H9 (cell line): ENCODE measurements around the gene GCN1. TPM values are rescaled to one million over a fixed set of nuclear protein-coding genes. Genes with fewer than 3 reads are reported as not detected.

Experiments
- DNase-seq: peaks from one replicate; pipeline ENCODE4 v3.0.0-alpha.2; 2017
- H2AFZ ChIP-seq: one replicate; pipeline ENCODE4 v1.6.1; 2013; ENCODE audit warnings: mild to moderate bottlenecking, low read length, control low read depth, moderate library complexity
- H2AK5ac ChIP-seq: 2 replicates; pipeline ENCODE4 v1.6.1; 2013; ENCODE audit warnings: low read length, control low read depth, mixed read lengths; ENCODE audit not compliant: insufficient read length
- H2BK120ac ChIP-seq: one replicate; pipeline ENCODE4 v1.6.1; 2013; ENCODE audit warnings: low read depth, mild to moderate bottlenecking, low read length, control low read depth, inconsistent platforms; ENCODE audit not compliant: poor library complexity, severe bottlenecking
- H2BK12ac ChIP-seq: 2 replicates; pipeline ENCODE4 v1.6.1; 2013; ENCODE audit warnings: low read length, control low read depth, mixed read lengths, low read depth; ENCODE audit not compliant: insufficient read length
- H2BK15ac ChIP-seq: 2 replicates; pipeline ENCODE4 v1.6.1; 2013; ENCODE audit warnings: low read depth, low read length, control low read depth
- H2BK20ac ChIP-seq: one replicate; pipeline ENCODE4 v1.6.1; 2013; ENCODE audit warnings: low read depth, mild to moderate bottlenecking, low read length, control low read depth, inconsistent platforms; ENCODE audit not compliant: poor library complexity, severe bottlenecking
- H2BK5ac ChIP-seq: 2 replicates; pipeline ENCODE4 v1.6.1; 2013; ENCODE audit warnings: low read length, control low read depth, mixed read lengths; ENCODE audit not compliant: insufficient read length
- H3K14ac ChIP-seq: 2 replicates; pipeline ENCODE4 v1.6.1; 2013; ENCODE audit warnings: low read length, control low read depth; ENCODE audit not compliant: insufficient read depth
- H3K18ac ChIP-seq: 2 replicates; pipeline ENCODE4 v1.6.1; 2013; ENCODE audit warnings: low read depth, mild to moderate bottlenecking, mixed read lengths, low read length, control low read depth; ENCODE audit not compliant: insufficient read length
- H3K23ac ChIP-seq: 2 replicates; pipeline ENCODE4 v1.6.1; 2013; ENCODE audit warnings: low read length, control low read depth, mixed read lengths, low read depth; ENCODE audit not compliant: insufficient read length
- H3K23me2 ChIP-seq: 2 replicates; pipeline ENCODE4 v1.6.1; 2013; ENCODE audit warnings: low read depth, mild to moderate bottlenecking, mixed read lengths, low read length, control low read depth; ENCODE audit not compliant: insufficient read length, poor library complexity, severe bottlenecking
- H3K27ac ChIP-seq: 2 replicates; pipeline ENCODE4 v1.5.1; 2013; ENCODE audit warnings: low read length, control low read depth, mixed read lengths, low read depth; ENCODE audit not compliant: insufficient read length
- H3K27me3 ChIP-seq: 2 replicates; pipeline ENCODE4 v1.6.1; 2013; ENCODE audit warnings: low read length, control low read depth, inconsistent platforms; ENCODE audit not compliant: insufficient read depth
- H3K4ac ChIP-seq: 2 replicates; pipeline ENCODE4 v1.6.1; 2013; ENCODE audit warnings: low read depth, mild to moderate bottlenecking, control low read depth, inconsistent platforms, low read length, moderate library complexity
- H3K4me1 ChIP-seq: 2 replicates; pipeline ENCODE4 v1.6.1; 2013; ENCODE audit warnings: low read length, control low read depth, inconsistent platforms; ENCODE audit not compliant: insufficient read depth
- H3K4me2 ChIP-seq: 2 replicates; pipeline ENCODE4 v1.6.1; 2013; ENCODE audit warnings: low read length, control low read depth, mixed read lengths; ENCODE audit not compliant: insufficient read length, insufficient read depth
- H3K56ac ChIP-seq: 2 replicates; pipeline ENCODE4 v1.6.1; 2013; ENCODE audit warnings: low read depth, mild to moderate bottlenecking, mixed read lengths, low read length, control low read depth; ENCODE audit not compliant: insufficient read length
- H3K79me1 ChIP-seq: 2 replicates; pipeline ENCODE4 v1.6.1; 2013; ENCODE audit warnings: low read depth, mild to moderate bottlenecking, moderate library complexity, low read length, control low read depth, inconsistent platforms; ENCODE audit not compliant: insufficient read depth, poor library complexity, severe bottlenecking
- H3K79me2 ChIP-seq: 2 replicates; pipeline ENCODE4 v1.6.1; 2013; ENCODE audit warnings: low read length, control low read depth, inconsistent platforms; ENCODE audit not compliant: insufficient read depth
- H3K9ac ChIP-seq: 2 replicates; pipeline ENCODE4 v1.6.1; 2013; ENCODE audit warnings: low read length, control low read depth, mixed read lengths; ENCODE audit not compliant: insufficient read length; ENCODE audit errors: extremely low read depth
- H3K9me3 ChIP-seq: one replicate; pipeline ENCODE4 v1.6.1; 2013; ENCODE audit warnings: low read depth, low read length, inconsistent platforms; ENCODE audit not compliant: control insufficient read depth
- H3T11ph ChIP-seq: one replicate; pipeline ENCODE4 v1.6.1; 2013; ENCODE audit warnings: mild to moderate bottlenecking, low read length, control low read depth, inconsistent platforms
- H4K20me1 ChIP-seq: one replicate; pipeline ENCODE4 v1.6.1; 2013; ENCODE audit not compliant: control insufficient read depth, insufficient read length, insufficient read depth
- H4K5ac ChIP-seq: 2 replicates; pipeline ENCODE4 v1.6.1; 2013; ENCODE audit warnings: low read depth, mild to moderate bottlenecking, mixed read lengths, low read length, control low read depth; ENCODE audit not compliant: insufficient read length
- H4K8ac ChIP-seq: replicated peaks from 2 replicates; pipeline ENCODE4 v1.6.1; 2013; ENCODE audit warnings: low read length, control low read depth, mixed read lengths, low read depth; ENCODE audit not compliant: insufficient read length
- H4K91ac ChIP-seq: 2 replicates; pipeline ENCODE4 v1.6.1; 2013; ENCODE audit warnings: low read depth, mild to moderate bottlenecking, moderate library complexity, mixed read lengths, low read length, control low read depth; ENCODE audit not compliant: insufficient read length
- H3K27ac Mint-ChIP-seq, 3 experiments: 2 replicates in 2 of 3; 3 replicates in 1 of 3; pipeline ENCODE4 v1.8.0; 2020 to 2021; ENCODE audit warnings: mixed read lengths in 3 of 3, mild to moderate bottlenecking in 1 of 3, moderate library complexity in 1 of 3
- H3K27me3 Mint-ChIP-seq: 2 replicates; pipeline ENCODE4 v1.8.0; 2021; ENCODE audit warnings: low read depth, mild to moderate bottlenecking, moderate library complexity, mixed read lengths
- H3K36me3 Mint-ChIP-seq, 3 experiments: 2 replicates in 2 of 3; 3 replicates in 1 of 3; pipeline ENCODE4 v1.8.0; 2020 to 2021; ENCODE audit warnings: low read depth in 3 of 3, mixed read lengths in 3 of 3; ENCODE audit not compliant: insufficient read depth in 1 of 3
- H3K4me1 Mint-ChIP-seq, 2 experiments: 2 replicates each; pipeline ENCODE4 v1.8.0; 2020; ENCODE audit warnings: mixed read lengths in 2 of 2
- H3K4me3 Mint-ChIP-seq, 2 experiments: 2 replicates in 1 of 2; 3 replicates in 1 of 2; pipeline ENCODE4 v1.8.0; 2020 to 2021; ENCODE audit warnings: mild to moderate bottlenecking in 2 of 2, mixed read lengths in 2 of 2, moderate library complexity in 1 of 2
- H3K9me3 Mint-ChIP-seq, 2 experiments: 2 replicates in 1 of 2; 3 replicates in 1 of 2; pipeline ENCODE4 v1.8.0; 2020; ENCODE audit warnings: mild to moderate bottlenecking in 2 of 2, mixed read lengths in 2 of 2, moderate library complexity in 1 of 2
- CTCF ChIP-seq: fragments of 200-600 bp; sonication (generic); conservative IDR thresholded peaks from 3 replicates; pipeline ENCODE4 v1.8.0; 2021; ENCODE audit warnings: antibody characterized with exemption, mild to moderate bottlenecking
- WGBS: extraction: QIAGEN DNeasy Blood & Tissue Kit; methylation state at CpG from one replicate; pipeline ENCODE4 v1.1.7; 2013; ENCODE audit warnings: missing lambda C conversion rate, low lambda C conversion rate, mixed read lengths; ENCODE audit not compliant: insufficient read length; ENCODE audit errors: extremely low coverage; 5-methylcytosine and 5-hydroxymethylcytosine counted together
- total RNA-seq: library from RNA; stranded (reverse); gene quantifications from 2 replicates; pipeline ENCODE4 v1.2.1, GENCODE V29; 2021

Gene GCN1
- total RNA-seq, 1 experiment from 2014 or later: 137 TPM

- H3K27me3 Mint-ChIP-seq: no peaks in the 10 kb centered on the region
- no peak overlapping the region for H3K27ac Mint-ChIP-seq
- no peak overlapping the region for H3K9ac ChIP-seq
- no peak overlapping the region for H2BK12ac ChIP-seq
- WGBS: no CpG with 5 or more reads among the region's 7 CpGs
- H2BK15ac ChIP-seq: no peak overlapping the region
- H3K4me3 Mint-ChIP-seq: no peak overlapping the region
- H2AFZ ChIP-seq: no peak overlapping the region
- H4K8ac ChIP-seq: no peak overlapping the region
- H4K91ac ChIP-seq: no peak overlapping the region
- no peak overlapping the region for H3T11ph ChIP-seq
- H3K23me2 ChIP-seq: no peaks in the 10 kb centered on the region
- no peak overlapping the region for H2BK20ac ChIP-seq
- no peaks in the 10 kb centered on the region for H4K20me1 ChIP-seq
- H3K23ac ChIP-seq: no peak overlapping the region
- no peak overlapping the region for H3K4me2 ChIP-seq
- H3K14ac ChIP-seq: no peak overlapping the region
- H3K18ac ChIP-seq: no peak overlapping the region
- H3K4me1 Mint-ChIP-seq: no peaks in the 10 kb centered on the region
- H2BK120ac ChIP-seq: no peak overlapping the region
- no peaks in the 10 kb centered on the region for H3K9me3 Mint-ChIP-seq
- H3K79me2 ChIP-seq: no peaks in the 10 kb centered on the region
- peaks cover 53 to 86% (median 80%) of the 10 kb centered on the region in 3 experiments; a peak in 6 of 7 replicates for H3K36me3 Mint-ChIP-seq
- DNase-seq: no peak
- no peak overlapping the region for H2BK5ac ChIP-seq
- H3K56ac ChIP-seq: no peak overlapping the region
- H2AK5ac ChIP-seq: no peak overlapping the region
- no peak overlapping the region for H3K4ac ChIP-seq
- no peak for TF ChIP-seq CTCF
- H3K27me3 ChIP-seq: no peaks in the 10 kb centered on the region
- H3K9me3 ChIP-seq: no peaks in the 10 kb centered on the region
- H3K27ac ChIP-seq: no peak overlapping the region
- H3K79me1 ChIP-seq: peaks cover 3% of the 10 kb centered on the region
- no peaks in the 10 kb centered on the region for H3K4me1 ChIP-seq
- H4K5ac ChIP-seq: no peak overlapping the region
Observed at GRCh38 chr12:120180975-120181374, 13.5 kb downstream of the GCN1 start.
